Muscle layer of duodenum (tissue), 2 donors: ENCODE measurements around the gene GBA2.

Source experiments
- H3K27ac ChIP-seq: one replicate; pipeline ENCODE4 v1.7.0; 2013; ENCODE audit warnings: mild to moderate bottlenecking, low read length
- H3K27me3 ChIP-seq: one replicate; pipeline ENCODE4 v1.7.0; 2013; ENCODE audit warnings: low read depth, mild to moderate bottlenecking, control low read depth, low read length
- H3K36me3 ChIP-seq, 2 donors: one replicate each; pipeline ENCODE4 v1.7.0; 2013; ENCODE audit warnings: low read length in 2 of 2, control low read depth in 1 of 2, mild to moderate bottlenecking in 1 of 2; ENCODE audit not compliant: insufficient read depth in 2 of 2, control insufficient read depth in 1 of 2
- H3K4me1 ChIP-seq, 2 donors: one replicate each; pipeline ENCODE4 v1.7.0; 2013; ENCODE audit warnings: low read length in 2 of 2, mild to moderate bottlenecking in 2 of 2, control low read depth in 1 of 2, moderate library complexity in 1 of 2; ENCODE audit not compliant: insufficient read depth in 2 of 2, control insufficient read depth in 1 of 2
- H3K4me3 ChIP-seq, 2 donors: one replicate each; pipeline ENCODE4 v1.7.0; 2013; ENCODE audit warnings: low read length in 2 of 2, low read depth in 1 of 2, mild to moderate bottlenecking in 1 of 2
- H3K9me3 ChIP-seq, 2 donors: one replicate each; pipeline ENCODE4 v1.7.0; 2013; ENCODE audit warnings: low read length in 2 of 2, control low read depth in 1 of 2, mild to moderate bottlenecking in 1 of 2; ENCODE audit not compliant: control insufficient read depth in 1 of 2
- donor health status: healthy.

The GBA2 gene

DNA sequence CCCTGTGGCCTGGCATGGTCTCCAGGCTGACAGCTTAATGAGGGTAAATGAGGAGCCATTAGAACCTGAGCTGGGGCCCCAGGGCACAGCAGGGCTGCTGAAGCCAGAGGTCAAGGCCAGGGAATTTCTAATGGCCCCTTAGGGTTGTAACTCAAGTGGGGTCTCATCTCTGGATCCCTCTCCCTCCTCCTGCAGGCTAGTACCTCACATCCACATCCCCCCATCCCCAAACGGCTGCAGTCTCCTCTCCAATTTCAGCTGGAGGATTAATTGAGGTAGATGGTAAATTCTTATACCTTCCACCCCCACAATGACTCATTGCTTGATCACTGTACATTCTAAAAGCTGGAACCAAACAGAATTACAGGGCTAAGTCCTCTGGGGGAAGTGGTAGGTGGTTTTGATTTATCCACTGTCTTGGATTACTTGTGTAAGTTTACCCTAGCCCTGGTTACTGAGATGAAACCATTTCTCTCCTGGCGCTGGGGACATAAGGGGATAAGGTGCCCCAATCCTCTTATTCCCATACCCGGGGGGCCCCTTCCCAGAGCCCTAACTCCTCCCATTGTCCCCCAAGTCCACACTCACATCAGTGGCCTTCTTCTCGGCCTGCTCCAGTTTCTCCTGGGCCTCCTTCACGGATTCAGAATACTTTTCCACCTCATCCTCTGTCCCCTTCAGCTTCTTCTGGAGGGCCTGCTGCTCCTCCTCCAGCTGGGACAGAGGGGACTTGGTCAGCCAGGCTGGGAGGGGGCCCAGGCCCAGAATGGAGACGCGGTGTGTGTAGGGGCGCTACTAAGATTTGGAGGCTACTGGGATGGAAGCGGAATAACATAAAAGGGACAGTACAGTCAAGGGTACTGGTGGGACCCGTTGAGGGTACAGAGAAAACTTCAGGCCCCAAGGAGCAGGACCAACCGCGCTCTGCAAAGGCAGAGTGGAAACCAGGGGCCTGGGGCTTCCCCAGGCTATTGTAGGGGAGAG is 60.2 kb downstream of the GBA2 start:
- Histone ChIP-seq H3K36me3 (peaks cover 10 to 35% of the 10 kb centered on the region in 2 donors), H3K27me3 (no peaks in the 10 kb centered on the region), H3K27ac (peak overlapping the region; percentile 94), H3K9me3 (no peaks in the 10 kb centered on the region), H3K4me1 (peaks cover 0 to 22% of the 10 kb centered on the region in 2 donors), H3K4me3 (peak overlapping the region; percentile 71 to 78)

DNA sequence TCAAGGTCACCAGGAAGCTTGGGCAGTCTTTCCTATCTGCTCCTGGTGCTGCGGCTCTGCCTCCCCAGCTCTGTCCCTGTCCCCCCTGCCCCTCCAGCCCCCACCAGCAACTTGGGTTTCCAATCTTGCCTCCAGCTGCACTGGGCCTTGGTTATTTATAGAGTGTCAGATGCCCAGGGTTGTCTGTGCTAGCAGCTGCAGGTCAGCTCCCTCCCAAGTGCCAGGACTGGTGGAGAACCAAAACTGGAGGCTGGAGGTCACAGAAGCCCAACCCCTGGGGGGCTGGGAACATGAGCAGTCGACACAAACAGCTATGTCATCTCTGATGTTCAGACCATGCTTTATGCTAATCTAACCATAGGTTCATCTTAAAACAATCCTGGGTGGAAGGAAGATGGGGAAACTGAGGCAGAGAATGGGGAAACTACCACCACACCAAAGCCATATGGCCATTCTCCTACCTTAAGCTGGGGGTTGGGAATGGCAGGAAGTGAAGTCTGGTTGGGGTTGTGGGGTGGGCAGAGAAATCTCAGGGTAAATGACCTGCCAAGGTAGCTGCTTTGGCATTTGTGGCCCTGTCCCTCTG is 61.0 kb downstream of the GBA2 start:
- Histone ChIP-seq H3K9me3 (no peaks in the 10 kb centered on the region), H3K4me1 (peaks cover 0 to 29% of the 10 kb centered on the region in 2 donors), H3K4me3 (peak overlapping the region; percentile 71 to 78), H3K36me3 (peaks cover 17 to 43% of the 10 kb centered on the region in 2 donors), H3K27ac (peak overlapping the region; percentile 94), H3K27me3 (no peaks in the 10 kb centered on the region)

DNA sequence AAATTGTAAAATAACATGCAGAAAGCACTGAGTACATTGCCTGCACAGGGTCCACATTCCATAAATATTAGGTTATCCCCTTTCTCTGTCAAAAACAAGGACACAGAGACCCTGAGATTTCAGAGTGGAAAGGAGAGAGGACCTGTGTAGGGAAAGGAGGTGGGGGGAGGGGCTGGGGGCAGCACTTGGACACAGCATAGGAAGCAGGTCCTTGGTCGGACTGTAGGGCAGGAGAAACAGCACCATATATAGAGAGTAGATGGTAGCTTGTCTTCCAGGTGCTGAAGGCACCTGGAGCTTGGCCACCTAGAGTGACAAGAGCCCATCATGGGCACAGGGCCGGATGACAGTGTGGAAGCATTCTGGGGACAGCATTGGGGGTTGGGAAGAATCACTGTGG is 61.7 kb downstream of the GBA2 start:
- Histone ChIP-seq H3K4me1 (peaks cover 0 to 36% of the 10 kb centered on the region in 2 donors), H3K9me3 (no peaks in the 10 kb centered on the region), H3K27me3 (no peaks in the 10 kb centered on the region), H3K4me3 (peak overlapping the region; percentile 71 to 78), H3K36me3 (peaks cover 25 to 51% of the 10 kb centered on the region in 2 donors), H3K27ac (peak overlapping the region; percentile 94)
